Neural crest cell (in vitro differentiated cells): ENCODE data around the gene TRIM8. TPM values are rescaled to one million over a fixed set of nuclear protein-coding genes. Genes with fewer than 3 reads are reported as not detected.

ENCODE experiments used
- DNase-seq: peaks from one replicate; pipeline ENCODE4 v3.0.0; 2021; ENCODE audit warnings: low read depth, mixed read lengths, low spot score
- H3K27ac Mint-ChIP-seq: one replicate; pipeline ENCODE4 v1.8.0; 2021; ENCODE audit warnings: mild to moderate bottlenecking, mixed read lengths; ENCODE audit not compliant: unreplicated experiment
- H3K27me3 Mint-ChIP-seq: 2 replicates; pipeline ENCODE4 v1.8.0; 2021; ENCODE audit warnings: low read depth, mild to moderate bottlenecking, mixed read lengths
- H3K36me3 Mint-ChIP-seq: 2 replicates; pipeline ENCODE4 v1.8.0; 2021; ENCODE audit warnings: low read depth, mild to moderate bottlenecking, mixed read lengths
- H3K4me1 Mint-ChIP-seq: 2 replicates; pipeline ENCODE4 v1.8.0; 2021; ENCODE audit warnings: mixed read lengths
- H3K4me3 Mint-ChIP-seq: one replicate; pipeline ENCODE4 v1.8.0; 2021; ENCODE audit warnings: mild to moderate bottlenecking, mixed read lengths
- H3K9me3 Mint-ChIP-seq: 2 replicates; pipeline ENCODE4 v1.8.0; 2021; ENCODE audit warnings: mixed read lengths
- total RNA-seq: library from RNA; stranded (reverse); gene quantifications from 2 replicates; pipeline ENCODE4 v1.2.1, GENCODE V29; 2021
- TF ChIP-seq, protein P1 (sequence below): fragments of 200-600 bp; sonication (generic); conservative IDR thresholded peaks from 2 replicates; pipeline ENCODE4 v1.5.0; 2021; ENCODE audit warnings: antibody characterized with exemption, mild to moderate bottlenecking

The TRIM8 gene
- total RNA-seq, 1 donor from 2014 or later = 76.9 TPM

- H3K4me1 Mint-ChIP-seq = peaks cover 20% of the 10 kb centered on the region
- H3K4me3 Mint-ChIP-seq = no peak overlapping the region
- H3K9me3 Mint-ChIP-seq = no peaks in the 10 kb centered on the region
- DNase-seq = no peak
- TF ChIP-seq, protein P1, sequence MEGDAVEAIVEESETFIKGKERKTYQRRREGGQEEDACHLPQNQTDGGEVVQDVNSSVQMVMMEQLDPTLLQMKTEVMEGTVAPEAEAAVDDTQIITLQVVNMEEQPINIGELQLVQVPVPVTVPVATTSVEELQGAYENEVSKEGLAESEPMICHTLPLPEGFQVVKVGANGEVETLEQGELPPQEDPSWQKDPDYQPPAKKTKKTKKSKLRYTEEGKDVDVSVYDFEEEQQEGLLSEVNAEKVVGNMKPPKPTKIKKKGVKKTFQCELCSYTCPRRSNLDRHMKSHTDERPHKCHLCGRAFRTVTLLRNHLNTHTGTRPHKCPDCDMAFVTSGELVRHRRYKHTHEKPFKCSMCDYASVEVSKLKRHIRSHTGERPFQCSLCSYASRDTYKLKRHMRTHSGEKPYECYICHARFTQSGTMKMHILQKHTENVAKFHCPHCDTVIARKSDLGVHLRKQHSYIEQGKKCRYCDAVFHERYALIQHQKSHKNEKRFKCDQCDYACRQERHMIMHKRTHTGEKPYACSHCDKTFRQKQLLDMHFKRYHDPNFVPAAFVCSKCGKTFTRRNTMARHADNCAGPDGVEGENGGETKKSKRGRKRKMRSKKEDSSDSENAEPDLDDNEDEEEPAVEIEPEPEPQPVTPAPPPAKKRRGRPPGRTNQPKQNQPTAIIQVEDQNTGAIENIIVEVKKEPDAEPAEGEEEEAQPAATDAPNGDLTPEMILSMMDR = peak; percentile 40
- H3K27me3 Mint-ChIP-seq = no peaks in the 10 kb centered on the region
- peak overlapping the region; percentile 83 for H3K27ac Mint-ChIP-seq
- H3K36me3 Mint-ChIP-seq = peaks cover 3% of the 10 kb centered on the region
Observed at GRCh38 chr10:102615361-102615760, 28.9 kb upstream of the TRIM8 start.

- no peak overlapping the region for H3K4me3 Mint-ChIP-seq
- TF ChIP-seq, protein P1 = no peak
- H3K27ac Mint-ChIP-seq = no peak overlapping the region
- no peaks in the 10 kb centered on the region for H3K9me3 Mint-ChIP-seq
- DNase-seq = no peak
- peaks cover 20% of the 10 kb centered on the region for H3K4me1 Mint-ChIP-seq
- H3K27me3 Mint-ChIP-seq = no peaks in the 10 kb centered on the region
- H3K36me3 Mint-ChIP-seq = peaks cover 3% of the 10 kb centered on the region
Observed at GRCh38 chr10:102616066-102616770, 28.1 kb upstream of the TRIM8 start.

DNA sequence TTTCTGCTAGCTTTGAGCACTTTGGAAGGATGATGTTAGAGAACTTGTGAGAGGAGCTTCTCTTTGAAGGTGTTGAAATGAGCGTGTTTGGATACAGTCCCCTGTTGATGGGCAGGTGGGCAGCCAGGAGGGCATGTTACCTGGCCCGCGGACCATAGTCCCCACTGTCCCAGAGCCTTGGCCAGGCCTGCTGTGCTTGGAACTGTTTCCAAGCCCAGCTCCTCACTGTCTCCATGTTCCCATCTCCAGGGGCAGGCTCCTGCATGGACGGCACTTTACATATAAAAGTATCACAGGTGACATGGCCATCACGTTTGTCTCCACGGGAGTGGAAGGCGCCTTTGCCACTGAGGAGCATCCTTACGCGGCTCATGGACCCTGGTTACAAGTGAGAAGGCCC lies 27.2 kb upstream of the TRIM8 start:
- H3K27me3 Mint-ChIP-seq = no peaks in the 10 kb centered on the region
- no peak overlapping the region for H3K4me3 Mint-ChIP-seq
- H3K36me3 Mint-ChIP-seq = peaks cover 3% of the 10 kb centered on the region
- DNase-seq = no peak
- H3K27ac Mint-ChIP-seq = no peak overlapping the region
- peaks cover 14% of the 10 kb centered on the region for H3K4me1 Mint-ChIP-seq
- TF ChIP-seq, protein P1 = no peak
- H3K9me3 Mint-ChIP-seq = no peaks in the 10 kb centered on the region

- DNase-seq = no peak
- H3K9me3 Mint-ChIP-seq = no peaks in the 10 kb centered on the region
- no peaks in the 10 kb centered on the region for H3K27me3 Mint-ChIP-seq
- H3K4me3 Mint-ChIP-seq = no peak overlapping the region
- no peaks in the 10 kb centered on the region for H3K36me3 Mint-ChIP-seq
- TF ChIP-seq, protein P1 = no peak
- peaks cover 6% of the 10 kb centered on the region for H3K4me1 Mint-ChIP-seq
- no peak overlapping the region for H3K27ac Mint-ChIP-seq
Observed at GRCh38 chr10:102617816-102618215, 26.5 kb upstream of the TRIM8 start.

- Mint-ChIP-seq H3K9me3 (no peaks in the 10 kb centered on the region), H3K36me3 (no peaks in the 10 kb centered on the region), H3K27me3 (no peaks in the 10 kb centered on the region), H3K4me3 (no peak overlapping the region), H3K4me1 (peaks cover 5% of the 10 kb centered on the region), H3K27ac (peak overlapping the region; percentile 71)
- no peak for DNase-seq
- TF ChIP-seq, protein P1 = no peak
Observed at GRCh38 chr10:102619281-102619981, 24.8 kb upstream of the TRIM8 start.
